Neutrophil (primary cell): ENCODE measurements around the gene NUP43.

Source experiments
- H3K27ac ChIP-seq: fragments of 200-600 bp; sonication (generic); 2 replicates; pipeline ENCODE4 v1.5.1; 2016; ENCODE audit warnings: mild to moderate bottlenecking, moderate library complexity
- H3K27me3 ChIP-seq: fragments of 200-600 bp; sonication (generic); 2 replicates; pipeline ENCODE4 v1.6.0; 2016; ENCODE audit warnings: mild to moderate bottlenecking
- H3K36me3 ChIP-seq: fragments of 200-600 bp; sonication (generic); 2 replicates; pipeline ENCODE4 v1.5.1; 2017
- H3K4me1 ChIP-seq, 2 experiments: fragments of 200-600 bp in 1 of 2; sonication (generic) in 1 of 2; 1 replicate in 1 of 2; 2 replicates in 1 of 2; pipeline versions ENCODE4 v1.5.1 to v1.6.1; 2013 to 2016; ENCODE audit warnings: low read depth in 1 of 2, low read length in 1 of 2, mild to moderate bottlenecking in 1 of 2, moderate library complexity in 1 of 2; ENCODE audit not compliant: control insufficient read depth in 1 of 2, insufficient read depth in 1 of 2
- H3K4me3 ChIP-seq, 2 experiments: fragments of 200-600 bp in 1 of 2; sonication (generic) in 1 of 2; 1 replicate in 1 of 2; 2 replicates in 1 of 2; pipeline ENCODE4 v1.5.1; 2013 to 2016; ENCODE audit warnings: low read depth in 1 of 2, low read length in 1 of 2, mild to moderate bottlenecking in 1 of 2, moderate library complexity in 1 of 2
- H3K9me3 ChIP-seq: fragments of 200-600 bp; sonication (generic); 2 replicates; pipeline ENCODE4 v1.5.1; 2016
- TF ChIP-seq, protein P1 (sequence below): fragments of 200-600 bp; sonication (generic); IDR thresholded peaks from 2 replicates; pipeline ENCODE4 v1.5.1; 2016; ENCODE audit warnings: antibody characterized with exemption

NUP43 gene

DNA sequence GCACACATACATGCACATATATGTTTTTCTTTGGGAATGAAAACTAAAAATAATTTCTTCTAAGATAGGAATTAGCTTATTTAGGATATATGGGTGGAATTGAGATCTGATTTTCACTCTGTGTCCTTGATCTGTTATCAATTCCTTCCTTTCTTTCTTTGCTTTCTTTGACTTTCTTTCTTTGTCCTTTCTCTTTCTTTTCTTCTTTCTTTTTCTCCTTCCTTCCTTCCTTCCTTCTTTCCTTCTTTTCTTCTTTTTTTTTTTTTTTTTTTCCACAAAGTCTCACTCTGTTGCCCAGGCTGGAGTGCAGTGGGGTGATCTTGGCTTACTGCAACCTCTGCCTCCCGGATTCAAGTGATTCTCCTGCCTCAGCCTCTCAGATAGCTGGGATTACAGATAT is 31.3 kb upstream of the NUP43 start:
- H3K36me3 ChIP-seq: peaks cover 73% of the 10 kb centered on the region

DNA sequence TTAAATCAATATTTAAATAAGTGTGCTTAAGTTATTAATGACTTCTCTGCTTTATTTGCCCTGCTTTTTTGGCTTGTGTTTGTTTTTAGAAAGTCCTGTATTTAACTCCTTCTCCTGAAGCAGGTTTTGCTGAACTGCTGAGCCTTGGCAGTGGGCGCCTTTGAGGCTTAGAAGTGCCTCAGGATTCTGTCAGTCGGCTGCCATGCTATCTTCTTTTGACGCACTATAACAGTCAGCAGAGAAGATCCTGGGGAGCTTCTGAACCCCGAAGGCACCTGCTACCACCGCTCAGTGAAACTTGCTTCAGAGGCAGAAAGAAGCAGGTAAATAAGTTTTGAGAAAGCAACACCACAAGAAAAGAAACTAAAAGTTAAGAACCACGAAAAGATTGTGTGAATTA is 25.6 kb upstream of the NUP43 start:
- Histone ChIP-seq H3K36me3 (peaks cover 60% of the 10 kb centered on the region), H3K9me3 (no peaks in the 10 kb centered on the region), H3K4me3 (no peak overlapping the region), H3K4me1 (peaks cover 0 to 4% of the 10 kb centered on the region in 2 experiments), H3K27me3 (no peaks in the 10 kb centered on the region), H3K27ac (no peak overlapping the region)
- TF ChIP-seq, protein P1, sequence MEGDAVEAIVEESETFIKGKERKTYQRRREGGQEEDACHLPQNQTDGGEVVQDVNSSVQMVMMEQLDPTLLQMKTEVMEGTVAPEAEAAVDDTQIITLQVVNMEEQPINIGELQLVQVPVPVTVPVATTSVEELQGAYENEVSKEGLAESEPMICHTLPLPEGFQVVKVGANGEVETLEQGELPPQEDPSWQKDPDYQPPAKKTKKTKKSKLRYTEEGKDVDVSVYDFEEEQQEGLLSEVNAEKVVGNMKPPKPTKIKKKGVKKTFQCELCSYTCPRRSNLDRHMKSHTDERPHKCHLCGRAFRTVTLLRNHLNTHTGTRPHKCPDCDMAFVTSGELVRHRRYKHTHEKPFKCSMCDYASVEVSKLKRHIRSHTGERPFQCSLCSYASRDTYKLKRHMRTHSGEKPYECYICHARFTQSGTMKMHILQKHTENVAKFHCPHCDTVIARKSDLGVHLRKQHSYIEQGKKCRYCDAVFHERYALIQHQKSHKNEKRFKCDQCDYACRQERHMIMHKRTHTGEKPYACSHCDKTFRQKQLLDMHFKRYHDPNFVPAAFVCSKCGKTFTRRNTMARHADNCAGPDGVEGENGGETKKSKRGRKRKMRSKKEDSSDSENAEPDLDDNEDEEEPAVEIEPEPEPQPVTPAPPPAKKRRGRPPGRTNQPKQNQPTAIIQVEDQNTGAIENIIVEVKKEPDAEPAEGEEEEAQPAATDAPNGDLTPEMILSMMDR: no peak

More for the DNA sequence above, 31.3 kb upstream of the NUP43 start:
- no peak overlapping the region for H3K4me3 ChIP-seq
- no peaks in the 10 kb centered on the region for H3K4me1 ChIP-seq
- TF ChIP-seq, protein P1: no peak
- no peak overlapping the region for H3K27ac ChIP-seq
- H3K9me3 ChIP-seq: no peaks in the 10 kb centered on the region
- H3K27me3 ChIP-seq: no peaks in the 10 kb centered on the region

DNA sequence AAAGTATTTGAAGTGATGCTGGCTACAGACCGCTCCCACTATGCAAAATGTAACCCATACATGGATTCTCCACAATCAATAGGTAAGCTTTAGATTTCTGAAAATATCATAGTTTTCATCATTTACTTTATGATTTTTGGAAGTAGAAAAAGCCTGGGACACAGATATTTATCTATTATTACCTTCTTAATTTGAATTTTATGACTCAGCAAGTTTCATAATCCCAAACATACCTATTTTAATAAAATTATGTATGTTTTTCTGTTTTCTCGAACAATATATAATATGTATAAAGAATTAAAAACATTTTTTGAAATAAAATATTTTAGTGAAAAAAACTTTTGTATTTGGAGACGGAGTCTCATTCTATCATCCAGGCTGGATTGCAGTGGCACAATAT is 24.9 kb upstream of the NUP43 start:
- H3K4me1 ChIP-seq: peaks cover 3 to 12% of the 10 kb centered on the region in 2 experiments
- H3K9me3 ChIP-seq: no peaks in the 10 kb centered on the region
- no peak overlapping the region for H3K4me3 ChIP-seq
- no peak overlapping the region for H3K27ac ChIP-seq
- H3K36me3 ChIP-seq: peaks cover 53% of the 10 kb centered on the region
- TF ChIP-seq, protein P1: no peak
- H3K27me3 ChIP-seq: no peaks in the 10 kb centered on the region

DNA sequence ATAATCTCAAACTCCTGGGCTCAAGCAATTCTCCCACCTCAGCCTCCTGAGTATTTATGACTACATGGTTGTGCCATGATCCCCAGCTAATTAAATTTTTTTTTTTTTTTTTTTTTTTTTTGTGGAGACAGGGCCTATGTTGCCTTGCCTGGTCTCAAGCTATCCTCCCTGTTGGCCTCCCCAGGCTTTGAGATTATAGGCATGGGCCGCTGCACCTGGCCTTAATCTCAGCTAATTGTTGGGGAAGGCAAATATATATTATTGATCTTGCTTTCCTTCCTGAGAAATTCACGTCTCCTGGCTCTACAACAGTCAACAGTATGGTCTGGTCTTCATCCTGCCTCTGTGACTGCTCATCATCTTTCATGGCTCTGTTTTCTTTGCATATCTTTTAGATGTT is 23.3 kb upstream of the NUP43 start:
- Histone ChIP-seq H3K9me3 (no peaks in the 10 kb centered on the region), H3K4me3 (no peak overlapping the region), H3K27me3 (no peaks in the 10 kb centered on the region), H3K36me3 (peaks cover 44% of the 10 kb centered on the region), H3K27ac (no peak overlapping the region), H3K4me1 (peaks cover 5 to 16% of the 10 kb centered on the region in 2 experiments)
- TF ChIP-seq, protein P1: no peak

DNA sequence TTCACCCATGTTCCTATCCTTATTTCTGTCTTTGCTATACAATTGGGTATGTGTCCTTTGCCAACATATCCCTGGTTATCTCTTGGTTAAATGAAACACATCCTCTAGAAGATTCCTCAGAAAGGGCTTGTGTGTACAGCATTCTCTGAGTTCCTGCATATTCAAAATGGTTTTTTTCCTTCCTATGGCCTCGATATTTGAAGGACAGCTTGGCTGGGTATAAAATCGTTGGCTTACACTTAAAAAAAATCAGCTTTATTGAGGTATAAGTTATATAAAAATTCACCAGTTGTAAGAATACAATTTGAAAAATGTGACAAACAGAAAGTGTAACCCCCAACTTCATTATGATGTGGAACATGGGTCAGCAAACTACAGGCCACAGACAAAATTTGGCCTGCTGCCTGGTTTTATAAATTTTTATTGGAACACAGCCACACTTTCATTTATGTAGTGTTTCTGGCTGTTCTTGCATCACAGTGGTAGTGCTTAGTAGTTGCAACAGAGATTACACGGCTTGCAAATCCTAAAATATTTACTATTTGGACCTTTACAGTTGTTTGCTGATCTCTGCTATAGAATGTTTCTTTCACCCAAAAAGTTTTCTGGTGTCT is 19.9 kb upstream of the NUP43 start:
- H3K27me3 ChIP-seq: no peaks in the 10 kb centered on the region
- peaks cover 13% of the 10 kb centered on the region for H3K36me3 ChIP-seq
- peaks cover 26 to 40% of the 10 kb centered on the region in 2 experiments for H3K4me1 ChIP-seq
- no peak overlapping the region for H3K4me3 ChIP-seq
- TF ChIP-seq, protein P1: no peak
- no peaks in the 10 kb centered on the region for H3K9me3 ChIP-seq
- peak overlapping the region; percentile 64 for H3K27ac ChIP-seq
